Stimulated activated CD4-positive, alpha-beta T cell treated with anti-CD3 and anti-CD28 coated beads, TNF-alpha, amount 100 ng/mL, for 48 hours (primary cell): ENCODE data around the gene ACY1.
A peak's percentile ranks its signal among the peaks of the same experiment; 100 is the strongest.

Source experiments
- DNase-seq, 3 donors: peaks; one replicate each; pipeline ENCODE4 v3.0.0-alpha.2; 2020; ENCODE audit warnings: low read depth in 3 of 3

ACY1 gene

GRCh38 chr3:51963951-51964451 is 19.3 kb upstream of the ACY1 start:
- no peak for DNase-seq

GRCh38 chr3:51964521-51964920 is 18.8 kb upstream of the ACY1 start:
- no peak for DNase-seq

- DNase-seq: no peak
Measured at GRCh38 chr3:51966016-51966415, 17.3 kb upstream of the ACY1 start.

- no peak for DNase-seq
Measured at GRCh38 chr3:51966486-51966885, 16.8 kb upstream of the ACY1 start.

- peak in 1 of 3 donors; percentile 37 for DNase-seq
Measured at GRCh38 chr3:51966922-51967383, 16.4 kb upstream of the ACY1 start.

GRCh38 chr3:51967384-51968169 is 15.8 kb upstream of the ACY1 start, which contains the start of gene PCBP4:
Gene PCBP4 (minus strand): TSS chr3:51967454. CDS start chr3:51961240, 6,214 bp downstream.
- DNase-seq: no peak

GRCh38 chr3:51968170-51968775 is 15.1 kb upstream of the ACY1 start:
- DNase-seq: no peak

GRCh38 chr3:51968883-51969678 is 14.3 kb upstream of the ACY1 start:
- no peak for DNase-seq

- DNase-seq: no peak
Measured at GRCh38 chr3:51969841-51970240, 13.5 kb upstream of the ACY1 start.

GRCh38 chr3:51970606-51971300 is 12.6 kb upstream of the ACY1 start:
- no peak for DNase-seq

- no peak for DNase-seq
Measured at GRCh38 chr3:51971350-51971749, 12.0 kb upstream of the ACY1 start.

GRCh38 chr3:51974277-51974962 is 8.9 kb upstream of the ACY1 start:
- no peak for DNase-seq

- DNase-seq: peak; percentile 39 to 59 (median 46)
Measured at GRCh38 chr3:51974963-51975851, 8.1 kb upstream of the ACY1 start, which contains the start of gene ABHD14A. Gene ABHD14A (plus strand): TSS chr3:51975064. CDS start chr3:51975136, 72 bp downstream.

GRCh38 chr3:51975852-51976549 is 7.3 kb upstream of the ACY1 start:
- no peak for DNase-seq

- no peak for DNase-seq
Measured at GRCh38 chr3:51977446-51978142, 5.7 kb upstream of the ACY1 start.

- DNase-seq: no peak
Measured at GRCh38 chr3:51978143-51978502, 5.2 kb upstream of the ACY1 start.

- DNase-seq: no peak
Measured at GRCh38 chr3:51980253-51980652, 3.1 kb upstream of the ACY1 start.

- no peak for DNase-seq
Measured at GRCh38 chr3:51982352-51982837, 940 bp upstream of the ACY1 start.
